ENCODE data around the gene TNFRSF1A.

TNFRSF1A gene

GRCh38 chr12:6367065-6367968 lies 25.4 kb upstream of the TNFRSF1A start:
- peaks cover 13% of the 10 kb centered on the region for H3K4me1 ChIP-seq (ENCODE audit: control insufficient read depth, insufficient read depth, low read length)
- H3K9me3 ChIP-seq (ENCODE audit: control insufficient read depth, low read length), result no peaks in the 10 kb centered on the region
- no peak overlapping the region for H3K4me3 ChIP-seq (ENCODE audit: insufficient read depth, low read depth, low read length)
- H3K27me3 ChIP-seq (ENCODE audit: control insufficient read depth, insufficient read depth, low read length, poor library complexity, severe bottlenecking), result no peaks in the 10 kb centered on the region
- H3K36me3 ChIP-seq (ENCODE audit: control insufficient read depth, insufficient read depth, low read length), result no peaks in the 10 kb centered on the region
- H3K27ac ChIP-seq (ENCODE audit: insufficient read depth, low read depth, low read length, poor library complexity, severe bottlenecking), result no peak overlapping the region
- 80 to 83% methylated on average over 11 of the region's 11 CpGs for WGBS, 2 experiments

DNA sequence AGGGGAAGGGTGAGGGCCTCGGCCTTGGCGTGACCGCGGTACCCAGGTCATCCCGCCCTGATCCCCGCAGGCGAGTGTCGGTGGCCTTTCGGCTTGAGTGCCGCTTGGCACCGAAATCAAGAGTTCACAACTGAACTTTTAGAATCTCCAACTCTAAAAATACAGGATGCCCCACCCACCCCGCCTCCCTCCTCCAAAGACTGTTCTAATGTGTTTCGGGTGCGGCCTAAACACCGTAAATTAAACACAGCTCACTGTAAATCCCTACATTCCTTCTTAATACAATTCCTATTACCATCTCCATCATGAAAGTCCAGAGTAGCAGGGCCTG lies 22.1 kb upstream of the TNFRSF1A start:
- no peaks in the 10 kb centered on the region for H3K36me3 ChIP-seq (ENCODE audit: control insufficient read depth, insufficient read depth, low read length)
- WGBS, 2 experiments, result 67 to 72% methylated on average over 15 of the region's 15 CpGs
- H3K4me3 ChIP-seq (ENCODE audit: insufficient read depth, low read depth, low read length), result no peak overlapping the region
- no peak overlapping the region for H3K27ac ChIP-seq (ENCODE audit: insufficient read depth, low read depth, low read length, poor library complexity, severe bottlenecking)
- no peaks in the 10 kb centered on the region for H3K27me3 ChIP-seq (ENCODE audit: control insufficient read depth, insufficient read depth, low read length, poor library complexity, severe bottlenecking)
- H3K9me3 ChIP-seq (ENCODE audit: control insufficient read depth, low read length), result no peaks in the 10 kb centered on the region
- no peaks in the 10 kb centered on the region for H3K4me1 ChIP-seq (ENCODE audit: control insufficient read depth, insufficient read depth, low read length)

DNA sequence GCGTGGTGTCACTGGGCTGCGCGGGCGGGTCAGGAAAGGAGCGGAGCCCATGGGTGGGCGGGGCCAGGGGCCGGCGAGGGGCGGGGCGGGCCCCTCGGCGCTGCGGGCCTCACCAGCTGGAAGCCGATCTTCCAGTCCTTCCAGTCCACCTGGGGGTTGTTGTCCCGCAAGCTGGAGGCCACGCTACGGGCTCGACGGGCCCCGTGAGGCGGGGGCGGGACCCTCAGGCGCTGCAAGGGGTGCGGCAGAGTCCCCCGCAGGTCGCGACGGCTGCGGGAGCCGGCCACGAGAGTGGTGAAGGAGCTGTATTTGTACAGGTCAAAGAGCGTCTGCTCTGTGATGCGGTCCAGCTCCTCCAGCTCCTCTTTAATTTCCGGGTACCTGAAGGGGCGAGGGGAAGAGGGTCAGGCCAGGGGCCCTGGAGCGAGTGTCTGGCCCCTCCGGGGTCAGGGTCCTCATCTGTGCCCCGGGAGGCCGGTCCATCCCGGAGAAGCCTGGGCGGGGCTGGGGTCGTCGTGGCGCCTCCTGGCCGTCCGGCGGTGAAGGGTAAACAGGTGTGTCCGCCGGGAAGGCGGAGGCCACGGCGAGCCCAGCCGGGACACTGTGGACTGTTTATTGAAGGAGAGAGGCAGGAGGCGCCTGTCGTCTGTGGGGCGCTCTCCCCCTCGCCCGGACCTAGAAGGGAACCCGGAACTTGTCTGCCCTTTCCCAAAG lies 21.6 kb upstream of the TNFRSF1A start:
- H3K4me1 ChIP-seq (ENCODE audit: control insufficient read depth, insufficient read depth, low read length), result no peaks in the 10 kb centered on the region
- WGBS, 2 experiments, result 9% methylated on average over 59 of the region's 59 CpGs
- no peaks in the 10 kb centered on the region for H3K27me3 ChIP-seq (ENCODE audit: control insufficient read depth, insufficient read depth, low read length, poor library complexity, severe bottlenecking)
- peak overlapping the region; percentile 58 for H3K4me3 ChIP-seq (ENCODE audit: insufficient read depth, low read depth, low read length)
- no peaks in the 10 kb centered on the region for H3K9me3 ChIP-seq (ENCODE audit: control insufficient read depth, low read length)
- no peaks in the 10 kb centered on the region for H3K36me3 ChIP-seq (ENCODE audit: control insufficient read depth, insufficient read depth, low read length)
- no peak overlapping the region for H3K27ac ChIP-seq (ENCODE audit: insufficient read depth, low read depth, low read length, poor library complexity, severe bottlenecking)

DNA sequence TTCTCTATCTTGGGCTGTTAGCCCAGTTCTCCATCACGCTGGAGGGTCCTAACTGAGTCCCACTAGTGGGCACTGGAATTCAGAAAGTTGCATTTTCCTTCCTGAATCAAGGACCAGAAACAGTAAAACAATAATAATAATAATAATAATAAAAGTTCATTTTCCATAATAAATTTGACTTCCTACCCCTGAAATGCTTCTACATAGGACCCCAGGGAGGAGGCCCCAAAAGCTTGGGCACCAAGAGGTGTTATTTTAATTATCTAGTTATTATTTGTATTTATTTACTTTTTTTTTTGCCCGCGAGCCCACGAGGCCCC lies 21.1 kb upstream of the TNFRSF1A start:
- Histone ChIP-seq H3K27me3 (ENCODE audit: control insufficient read depth, insufficient read depth, low read length, poor library complexity, severe bottlenecking) (no peaks in the 10 kb centered on the region), H3K36me3 (ENCODE audit: control insufficient read depth, insufficient read depth, low read length) (no peaks in the 10 kb centered on the region), H3K4me1 (ENCODE audit: control insufficient read depth, insufficient read depth, low read length) (no peaks in the 10 kb centered on the region), H3K4me3 (ENCODE audit: insufficient read depth, low read depth, low read length) (no peak overlapping the region), H3K27ac (ENCODE audit: insufficient read depth, low read depth, low read length, poor library complexity, severe bottlenecking) (no peak overlapping the region), H3K9me3 (ENCODE audit: control insufficient read depth, low read length) (no peaks in the 10 kb centered on the region)
- WGBS, 2 experiments, result 28 to 33% methylated on average over 4 of the region's 4 CpGs

- no peaks in the 10 kb centered on the region for H3K9me3 ChIP-seq (ENCODE audit: control insufficient read depth, low read length)
- no peaks in the 10 kb centered on the region for H3K4me1 ChIP-seq (ENCODE audit: control insufficient read depth, insufficient read depth, low read length)
- H3K27ac ChIP-seq (ENCODE audit: insufficient read depth, low read depth, low read length, poor library complexity, severe bottlenecking), result no peak overlapping the region
- 72 to 78% methylated on average over 3 of the region's 3 CpGs for WGBS, 2 experiments
- H3K4me3 ChIP-seq (ENCODE audit: insufficient read depth, low read depth, low read length), result no peak overlapping the region
- H3K36me3 ChIP-seq (ENCODE audit: control insufficient read depth, insufficient read depth, low read length), result no peaks in the 10 kb centered on the region
- no peaks in the 10 kb centered on the region for H3K27me3 ChIP-seq (ENCODE audit: control insufficient read depth, insufficient read depth, low read length, poor library complexity, severe bottlenecking)
Observed at GRCh38 chr12:6362403-6362802, 20.5 kb upstream of the TNFRSF1A start.

GRCh38 chr12:6361834-6362233 lies 20.0 kb upstream of the TNFRSF1A start:
- WGBS, 2 experiments, result 94 to 95% methylated on average over 14 of the region's 14 CpGs

DNA sequence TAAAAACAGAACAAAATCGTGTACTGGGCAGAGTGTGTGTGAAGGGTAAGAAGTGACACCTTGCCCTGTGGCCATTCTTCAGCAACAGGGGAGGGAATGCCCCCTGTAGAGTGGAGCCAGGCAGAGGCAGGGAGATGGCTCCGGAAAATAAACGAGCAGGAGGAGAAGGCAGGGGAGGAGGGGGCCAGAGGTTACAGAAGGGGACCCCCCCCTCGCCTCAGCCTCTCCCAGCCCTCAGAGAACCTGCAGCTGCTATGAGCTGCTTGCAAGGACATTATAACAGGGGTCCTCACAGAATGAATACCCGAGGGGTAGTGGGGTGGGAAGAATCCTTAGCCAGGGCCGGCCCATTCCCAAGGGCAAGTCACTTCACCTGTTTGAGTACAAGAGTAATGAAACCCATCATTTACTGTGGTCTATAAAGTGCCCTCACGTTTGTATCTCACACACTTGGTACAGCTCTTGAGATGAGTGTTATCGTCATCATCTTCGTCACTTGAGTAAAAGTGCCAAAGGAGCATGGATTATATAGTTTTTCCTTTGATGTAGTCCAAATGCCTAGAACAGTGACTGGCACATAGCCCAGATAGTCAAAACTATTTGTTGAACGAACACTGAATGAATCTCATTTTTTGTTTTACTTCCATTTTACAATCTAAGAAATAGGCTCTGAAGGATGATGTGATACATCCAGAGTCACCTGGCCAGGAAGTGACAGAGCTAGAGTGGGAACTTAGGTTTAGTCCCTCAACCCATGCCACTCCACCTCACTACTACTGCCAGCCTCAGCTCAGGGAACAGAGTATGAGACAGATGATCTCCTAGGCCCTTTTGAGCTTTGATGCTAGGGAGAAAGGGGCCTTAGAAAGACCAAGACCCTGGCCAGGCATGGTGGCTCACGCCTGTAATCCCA lies 19.0 kb upstream of the TNFRSF1A start:
- H3K27me3 ChIP-seq (ENCODE audit: control insufficient read depth, insufficient read depth, low read length, poor library complexity, severe bottlenecking), result no peaks in the 10 kb centered on the region
- no peaks in the 10 kb centered on the region for H3K9me3 ChIP-seq (ENCODE audit: control insufficient read depth, low read length)
- 89 to 91% methylated on average over 11 of the region's 11 CpGs for WGBS, 2 experiments
- no peak overlapping the region for H3K4me3 ChIP-seq (ENCODE audit: insufficient read depth, low read depth, low read length)
- no peaks in the 10 kb centered on the region for H3K36me3 ChIP-seq (ENCODE audit: control insufficient read depth, insufficient read depth, low read length)
- H3K27ac ChIP-seq (ENCODE audit: insufficient read depth, low read depth, low read length, poor library complexity, severe bottlenecking), result no peak overlapping the region
- no peaks in the 10 kb centered on the region for H3K4me1 ChIP-seq (ENCODE audit: control insufficient read depth, insufficient read depth, low read length)

More at GRCh38 chr12:6361834-6362233, 20.0 kb upstream of the TNFRSF1A start:
- Histone ChIP-seq H3K27ac (ENCODE audit: insufficient read depth, low read depth, low read length, poor library complexity, severe bottlenecking) (no peak overlapping the region), H3K27me3 (ENCODE audit: control insufficient read depth, insufficient read depth, low read length, poor library complexity, severe bottlenecking) (no peaks in the 10 kb centered on the region), H3K9me3 (ENCODE audit: control insufficient read depth, low read length) (no peaks in the 10 kb centered on the region), H3K4me1 (ENCODE audit: control insufficient read depth, insufficient read depth, low read length) (no peaks in the 10 kb centered on the region), H3K36me3 (ENCODE audit: control insufficient read depth, insufficient read depth, low read length) (no peaks in the 10 kb centered on the region), H3K4me3 (ENCODE audit: insufficient read depth, low read depth, low read length) (no peak overlapping the region)

DNA sequence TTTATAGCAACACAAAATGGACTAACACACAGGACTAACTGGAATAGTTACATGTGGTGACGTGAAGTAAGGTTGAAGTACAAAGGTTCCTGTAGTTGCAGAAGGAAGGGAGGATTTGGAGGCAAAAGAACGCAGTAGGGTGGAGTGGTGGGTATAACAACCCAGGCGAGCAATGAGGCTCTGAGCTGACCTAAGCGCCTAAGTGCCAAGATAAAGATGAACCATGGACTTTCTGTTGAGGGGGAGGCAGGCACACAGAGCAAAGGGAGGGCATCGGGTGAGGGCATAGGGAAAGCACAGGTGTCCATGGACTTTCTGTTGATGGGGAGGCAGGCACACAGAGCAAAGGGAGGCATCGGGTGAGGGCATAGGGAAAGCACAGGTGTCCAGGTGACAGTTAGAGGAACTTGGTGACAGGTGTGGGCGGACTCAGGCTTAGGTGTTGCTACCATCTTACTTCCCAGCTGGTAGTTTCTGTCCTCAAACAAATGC lies 18.2 kb upstream of the TNFRSF1A start:
- no peaks in the 10 kb centered on the region for H3K27me3 ChIP-seq (ENCODE audit: control insufficient read depth, insufficient read depth, low read length, poor library complexity, severe bottlenecking)
- no peak overlapping the region for H3K27ac ChIP-seq (ENCODE audit: insufficient read depth, low read depth, low read length, poor library complexity, severe bottlenecking)
- H3K4me3 ChIP-seq (ENCODE audit: insufficient read depth, low read depth, low read length), result no peak overlapping the region
- no peaks in the 10 kb centered on the region for H3K36me3 ChIP-seq (ENCODE audit: control insufficient read depth, insufficient read depth, low read length)
- no peaks in the 10 kb centered on the region for H3K4me1 ChIP-seq (ENCODE audit: control insufficient read depth, insufficient read depth, low read length)
- H3K9me3 ChIP-seq (ENCODE audit: control insufficient read depth, low read length), result no peaks in the 10 kb centered on the region
- 86 to 90% methylated on average over 7 of the region's 7 CpGs for WGBS, 2 experiments

- Histone ChIP-seq H3K9me3 (ENCODE audit: control insufficient read depth, low read length) (no peaks in the 10 kb centered on the region), H3K4me3 (ENCODE audit: insufficient read depth, low read depth, low read length) (no peak overlapping the region), H3K27ac (ENCODE audit: insufficient read depth, low read depth, low read length, poor library complexity, severe bottlenecking) (no peak overlapping the region), H3K27me3 (ENCODE audit: control insufficient read depth, insufficient read depth, low read length, poor library complexity, severe bottlenecking) (no peaks in the 10 kb centered on the region), H3K36me3 (ENCODE audit: control insufficient read depth, insufficient read depth, low read length) (no peaks in the 10 kb centered on the region), H3K4me1 (ENCODE audit: control insufficient read depth, insufficient read depth, low read length) (no peaks in the 10 kb centered on the region)
- 86 to 90% methylated on average over 1 of the region's 1 CpG for whole genome bisulfite sequencing, 2 experiments
Observed at GRCh38 chr12:6358881-6359280, 17.0 kb upstream of the TNFRSF1A start.

All from ectodermal cell (in vitro differentiated cells).